ENCODE measurements around the gene SCCPDH. TPM values are rescaled to one million over a fixed set of nuclear protein-coding genes. Genes with fewer than 3 reads are reported as not detected.

The SCCPDH gene
- total and polyA plus RNA-seq, 2 of the 13 experiments (the other 11 are each of a cell fraction or from before 2014, with no cell fraction given): 36.7 to 62.3 TPM

DNA sequence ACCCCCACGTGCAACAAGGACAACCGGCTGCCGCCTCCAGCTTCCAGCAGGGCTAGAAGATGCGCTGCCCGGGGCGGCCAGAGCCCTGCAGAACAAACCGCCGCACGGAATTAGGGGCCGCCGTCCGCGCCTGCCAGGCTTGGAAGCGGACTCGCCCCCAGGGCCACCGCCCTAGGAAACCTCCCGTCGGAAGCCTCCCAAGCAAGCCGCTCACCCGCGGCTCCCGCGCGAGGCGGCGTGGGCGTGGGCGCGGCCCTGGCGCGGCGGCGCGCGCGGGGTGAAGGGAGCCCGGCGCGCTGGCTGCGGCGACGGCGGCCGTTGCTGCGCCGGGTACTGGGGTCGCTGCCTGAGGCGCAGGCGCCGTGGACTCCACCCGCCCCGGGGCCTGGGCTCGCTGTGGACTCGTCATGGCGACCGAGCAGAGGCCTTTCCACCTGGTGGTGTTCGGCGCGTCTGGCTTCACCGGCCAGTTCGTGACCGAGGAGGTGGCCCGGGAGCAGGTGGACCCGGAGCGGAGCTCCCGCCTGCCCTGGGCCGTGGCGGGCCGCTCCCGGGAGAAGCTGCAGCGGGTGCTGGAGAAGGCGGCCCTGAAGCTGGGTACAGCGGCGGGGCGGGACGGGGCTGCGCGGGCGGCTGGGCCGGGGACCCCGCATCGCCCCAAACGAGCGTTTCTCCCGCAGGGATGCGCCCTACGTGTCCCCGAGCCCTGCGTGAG is at the start of gene SCCPDH (continued):
- TF ChIP-seq, protein P1, sequence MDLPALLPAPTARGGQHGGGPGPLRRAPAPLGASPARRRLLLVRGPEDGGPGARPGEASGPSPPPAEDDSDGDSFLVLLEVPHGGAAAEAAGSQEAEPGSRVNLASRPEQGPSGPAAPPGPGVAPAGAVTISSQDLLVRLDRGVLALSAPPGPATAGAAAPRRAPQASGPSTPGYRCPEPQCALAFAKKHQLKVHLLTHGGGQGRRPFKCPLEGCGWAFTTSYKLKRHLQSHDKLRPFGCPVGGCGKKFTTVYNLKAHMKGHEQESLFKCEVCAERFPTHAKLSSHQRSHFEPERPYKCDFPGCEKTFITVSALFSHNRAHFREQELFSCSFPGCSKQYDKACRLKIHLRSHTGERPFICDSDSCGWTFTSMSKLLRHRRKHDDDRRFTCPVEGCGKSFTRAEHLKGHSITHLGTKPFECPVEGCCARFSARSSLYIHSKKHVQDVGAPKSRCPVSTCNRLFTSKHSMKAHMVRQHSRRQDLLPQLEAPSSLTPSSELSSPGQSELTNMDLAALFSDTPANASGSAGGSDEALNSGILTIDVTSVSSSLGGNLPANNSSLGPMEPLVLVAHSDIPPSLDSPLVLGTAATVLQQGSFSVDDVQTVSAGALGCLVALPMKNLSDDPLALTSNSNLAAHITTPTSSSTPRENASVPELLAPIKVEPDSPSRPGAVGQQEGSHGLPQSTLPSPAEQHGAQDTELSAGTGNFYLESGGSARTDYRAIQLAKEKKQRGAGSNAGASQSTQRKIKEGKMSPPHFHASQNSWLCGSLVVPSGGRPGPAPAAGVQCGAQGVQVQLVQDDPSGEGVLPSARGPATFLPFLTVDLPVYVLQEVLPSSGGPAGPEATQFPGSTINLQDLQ (CRISPR knock-in tag; IDR thresholded peaks at IDR 0.05): no peak
- TF ChIP-seq, protein P2, sequence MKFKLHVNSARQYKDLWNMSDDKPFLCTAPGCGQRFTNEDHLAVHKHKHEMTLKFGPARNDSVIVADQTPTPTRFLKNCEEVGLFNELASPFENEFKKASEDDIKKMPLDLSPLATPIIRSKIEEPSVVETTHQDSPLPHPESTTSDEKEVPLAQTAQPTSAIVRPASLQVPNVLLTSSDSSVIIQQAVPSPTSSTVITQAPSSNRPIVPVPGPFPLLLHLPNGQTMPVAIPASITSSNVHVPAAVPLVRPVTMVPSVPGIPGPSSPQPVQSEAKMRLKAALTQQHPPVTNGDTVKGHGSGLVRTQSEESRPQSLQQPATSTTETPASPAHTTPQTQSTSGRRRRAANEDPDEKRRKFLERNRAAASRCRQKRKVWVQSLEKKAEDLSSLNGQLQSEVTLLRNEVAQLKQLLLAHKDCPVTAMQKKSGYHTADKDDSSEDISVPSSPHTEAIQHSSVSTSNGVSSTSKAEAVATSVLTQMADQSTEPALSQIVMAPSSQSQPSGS (CRISPR knock-in tag; IDR thresholded peaks at IDR 0.05): no peak
- TF ChIP-seq, protein P3, sequence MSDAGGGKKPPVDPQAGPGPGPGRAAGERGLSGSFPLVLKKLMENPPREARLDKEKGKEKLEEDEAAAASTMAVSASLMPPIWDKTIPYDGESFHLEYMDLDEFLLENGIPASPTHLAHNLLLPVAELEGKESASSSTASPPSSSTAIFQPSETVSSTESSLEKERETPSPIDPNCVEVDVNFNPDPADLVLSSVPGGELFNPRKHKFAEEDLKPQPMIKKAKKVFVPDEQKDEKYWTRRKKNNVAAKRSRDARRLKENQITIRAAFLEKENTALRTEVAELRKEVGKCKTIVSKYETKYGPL (CRISPR knock-in tag; IDR thresholded peaks at IDR 0.05): no peak
- TF ChIP-seq NONO (IDR thresholded peaks at IDR 0.05): no peak
- peak; percentile 71; the same call in 1 of the 2 replicates for TF ChIP-seq NONO (CRISPR knock-in tag; conservative IDR thresholded peaks at IDR 0.05)
- no peak; the same call in none of the 2 replicates for TF ChIP-seq NFYB (CRISPR knock-in tag; IDR thresholded peaks at IDR 0.05)
- TF ChIP-seq, protein P4, sequence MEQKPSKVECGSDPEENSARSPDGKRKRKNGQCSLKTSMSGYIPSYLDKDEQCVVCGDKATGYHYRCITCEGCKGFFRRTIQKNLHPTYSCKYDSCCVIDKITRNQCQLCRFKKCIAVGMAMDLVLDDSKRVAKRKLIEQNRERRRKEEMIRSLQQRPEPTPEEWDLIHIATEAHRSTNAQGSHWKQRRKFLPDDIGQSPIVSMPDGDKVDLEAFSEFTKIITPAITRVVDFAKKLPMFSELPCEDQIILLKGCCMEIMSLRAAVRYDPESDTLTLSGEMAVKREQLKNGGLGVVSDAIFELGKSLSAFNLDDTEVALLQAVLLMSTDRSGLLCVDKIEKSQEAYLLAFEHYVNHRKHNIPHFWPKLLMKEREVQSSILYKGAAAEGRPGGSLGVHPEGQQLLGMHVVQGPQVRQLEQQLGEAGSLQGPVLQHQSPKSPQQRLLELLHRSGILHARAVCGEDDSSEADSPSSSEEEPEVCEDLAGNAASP (CRISPR knock-in tag; IDR thresholded peaks at IDR 0.05; ENCODE audit: borderline replicate concordance): no peak
- no peak for TF ChIP-seq ZNF432 (CRISPR knock-in tag; IDR thresholded peaks at IDR 0.05; ENCODE audit: borderline replicate concordance)
- TF ChIP-seq, protein P5, sequence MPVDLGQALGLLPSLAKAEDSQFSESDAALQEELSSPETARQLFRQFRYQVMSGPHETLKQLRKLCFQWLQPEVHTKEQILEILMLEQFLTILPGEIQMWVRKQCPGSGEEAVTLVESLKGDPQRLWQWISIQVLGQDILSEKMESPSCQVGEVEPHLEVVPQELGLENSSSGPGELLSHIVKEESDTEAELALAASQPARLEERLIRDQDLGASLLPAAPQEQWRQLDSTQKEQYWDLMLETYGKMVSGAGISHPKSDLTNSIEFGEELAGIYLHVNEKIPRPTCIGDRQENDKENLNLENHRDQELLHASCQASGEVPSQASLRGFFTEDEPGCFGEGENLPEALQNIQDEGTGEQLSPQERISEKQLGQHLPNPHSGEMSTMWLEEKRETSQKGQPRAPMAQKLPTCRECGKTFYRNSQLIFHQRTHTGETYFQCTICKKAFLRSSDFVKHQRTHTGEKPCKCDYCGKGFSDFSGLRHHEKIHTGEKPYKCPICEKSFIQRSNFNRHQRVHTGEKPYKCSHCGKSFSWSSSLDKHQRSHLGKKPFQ (CRISPR knock-in tag; IDR thresholded peaks at IDR 0.05; ENCODE audit: insufficient replicate concordance): no peak
- TF ChIP-seq ZKSCAN5 (CRISPR knock-in tag; IDR thresholded peaks at IDR 0.05): no peak
- TF ChIP-seq ZNF749 (CRISPR knock-in tag; IDR thresholded peaks at IDR 0.05; ENCODE audit: borderline replicate concordance): peak; percentile 78
- TF ChIP-seq TBX3 (IDR thresholded peaks at IDR 0.05; ENCODE audit: borderline replicate concordance): no peak
- no peak for TF ChIP-seq EEA1 (CRISPR knock-in tag; IDR thresholded peaks at IDR 0.05; ENCODE audit: borderline replicate concordance)
- no peak for TF ChIP-seq MXI1 (IDR thresholded peaks at IDR 0.05; ENCODE audit: borderline replicate concordance, low read depth, low read length)
- TF ChIP-seq ZNF614 (CRISPR knock-in tag; IDR thresholded peaks at IDR 0.05; ENCODE audit: borderline replicate concordance): no peak
- peak; percentile 51; the same call in 1 of the 2 replicates for TF ChIP-seq SRY (CRISPR knock-in tag; IDR thresholded peaks at IDR 0.05)
- TF ChIP-seq ZSCAN12 (CRISPR knock-in tag; IDR thresholded peaks at IDR 0.05): 0 out of 2 replicates have a peak, but pooled peaks have one; percentile 35
- TF ChIP-seq, protein P6, sequence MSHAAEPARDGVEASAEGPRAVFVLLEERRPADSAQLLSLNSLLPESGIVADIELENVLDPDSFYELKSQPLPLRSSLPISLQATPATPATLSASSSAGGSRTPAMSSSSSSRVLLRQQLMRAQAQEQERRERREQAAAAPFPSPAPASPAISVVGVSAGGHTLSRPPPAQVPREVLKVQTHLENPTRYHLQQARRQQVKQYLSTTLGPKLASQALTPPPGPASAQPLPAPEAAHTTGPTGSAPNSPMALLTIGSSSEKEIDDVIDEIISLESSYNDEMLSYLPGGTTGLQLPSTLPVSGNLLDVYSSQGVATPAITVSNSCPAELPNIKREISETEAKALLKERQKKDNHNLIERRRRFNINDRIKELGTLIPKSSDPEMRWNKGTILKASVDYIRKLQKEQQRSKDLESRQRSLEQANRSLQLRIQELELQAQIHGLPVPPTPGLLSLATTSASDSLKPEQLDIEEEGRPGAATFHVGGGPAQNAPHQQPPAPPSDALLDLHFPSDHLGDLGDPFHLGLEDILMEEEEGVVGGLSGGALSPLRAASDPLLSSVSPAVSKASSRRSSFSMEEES (CRISPR knock-in tag; IDR thresholded peaks at IDR 0.05): no peak; the same call in 1 of the 2 replicates
- TF ChIP-seq PITX1 (CRISPR knock-in tag; IDR thresholded peaks at IDR 0.05): no peak
- no peak for TF ChIP-seq NFE2L1 (CRISPR knock-in tag; IDR thresholded peaks at IDR 0.05; ENCODE audit: borderline replicate concordance)

Data from HepG2 (cell line).